ENCODE measurements around the gene SPESP1. TPM values are rescaled to one million over a fixed set of nuclear protein-coding genes. Genes with fewer than 3 reads are reported as not detected.

Gene SPESP1
- polyA plus RNA-seq, 2 of the 4 experiments (the other 2 are of a cell fraction), result not detected

DNA sequence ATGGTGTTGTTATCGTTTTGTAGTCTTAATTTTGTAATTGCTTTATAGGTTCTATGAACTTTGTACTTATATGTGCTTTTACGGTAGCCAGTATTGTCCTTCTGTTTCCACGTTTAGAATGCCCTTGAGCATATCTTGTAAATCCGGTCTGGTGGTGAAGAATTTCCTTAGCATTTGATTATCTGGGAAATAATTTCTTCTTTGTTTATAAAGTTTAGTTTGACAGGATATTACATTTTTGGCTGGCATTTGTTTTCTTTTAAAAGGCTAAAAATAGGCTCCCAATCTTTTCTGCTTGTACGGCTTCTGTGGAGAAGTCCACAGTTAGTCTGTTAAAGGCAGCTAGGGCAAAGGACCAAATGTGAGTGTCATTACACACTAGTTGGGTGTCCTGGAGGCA lies 36.7 kb downstream of the SPESP1 start:
- WGBS (ENCODE audit: missing lambda C conversion rate), result 16% methylated on average over 5 of the region's 5 CpGs
- no peaks in the 10 kb centered on the region for H3K4me1 ChIP-seq
- FAIRE-seq (peak; percentile 23), ATAC-seq (no peak), DNase-seq (ENCODE audit: low read depth in 1 of 2, low spot score in 1 of 2) (no peak)
- ChIA-PET CTCF (interaction anchor here (0.7 to 1.1 kb wide), 2 partner anchors 14 to 91 kb away, joined by 3 read pairs; no protein-coding TSS in a partner anchor), POLR2A (no interaction called here)
- H3K9me3 ChIP-seq, result peaks cover 25% of the 10 kb centered on the region
- no peak overlapping the region for H3K4me2 ChIP-seq
- no peak overlapping the region for H3K27ac ChIP-seq
- TF ChIP-seq PBX3 (IDR thresholded peaks at IDR 0.05), result no peak
- no peak for TF ChIP-seq ZC3H11A (IDR thresholded peaks at IDR 0.05)
- TF ChIP-seq NFE2L2 (conservative IDR thresholded peaks at IDR 0.05; ENCODE audit: low read length), result no peak
- no peak for TF ChIP-seq GATA3 (IDR thresholded peaks at IDR 0.05; ENCODE audit: borderline replicate concordance)
- TF ChIP-seq HES2 (IDR thresholded peaks at IDR 0.05), result no peak
- TF ChIP-seq HEYL (CRISPR knock-in tag; IDR thresholded peaks at IDR 0.05), result no peak
- no peak for TF ChIP-seq EHF (CRISPR knock-in tag; IDR thresholded peaks at IDR 0.05)
- TF ChIP-seq POLR2A (IDR thresholded peaks at IDR 0.05; ENCODE audit: low read length), result no peak
- no peak overlapping the region for H3K4me3 ChIP-seq

DNA sequence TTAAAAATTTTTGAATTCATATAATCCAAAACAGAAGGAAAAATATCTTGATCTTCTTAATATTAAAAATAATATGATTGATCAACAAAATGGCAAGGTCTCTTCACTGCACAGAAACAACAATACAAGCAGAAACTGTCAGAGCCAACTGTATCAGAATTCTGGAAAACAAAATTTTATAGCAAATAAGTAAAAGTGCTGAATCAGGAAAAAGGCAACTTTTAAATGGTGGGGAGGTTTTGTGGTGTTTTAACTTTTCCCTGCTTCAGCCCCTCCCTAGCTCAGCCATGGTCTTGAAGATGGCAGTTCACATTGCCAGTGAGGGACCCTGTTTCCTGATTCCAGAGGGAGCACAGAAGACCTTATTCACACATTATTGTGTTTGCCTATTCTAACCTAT lies 37.6 kb downstream of the SPESP1 start:
- Histone ChIP-seq H3K9me3 (peaks cover 25% of the 10 kb centered on the region), H3K4me3 (no peak overlapping the region), H3K4me1 (no peaks in the 10 kb centered on the region), H3K27ac (no peak overlapping the region), H3K4me2 (no peak overlapping the region)
- ATAC-seq (no peak), DNase-seq (ENCODE audit: low read depth in 1 of 2, low spot score in 1 of 2) (no peak), FAIRE-seq (no peak)
- ChIA-PET POLR2A (no interaction called here), CTCF (interaction anchor here (0.7 to 1.1 kb wide), 2 partner anchors 13 to 92 kb away, joined by 3 read pairs; no protein-coding TSS in a partner anchor)
- peak; percentile 92 for TF ChIP-seq MAFK (IDR thresholded peaks at IDR 0.05; ENCODE audit: partially characterized antibody)
- no peak for TF ChIP-seq GATA3 (IDR thresholded peaks at IDR 0.05; ENCODE audit: borderline replicate concordance)

DNA sequence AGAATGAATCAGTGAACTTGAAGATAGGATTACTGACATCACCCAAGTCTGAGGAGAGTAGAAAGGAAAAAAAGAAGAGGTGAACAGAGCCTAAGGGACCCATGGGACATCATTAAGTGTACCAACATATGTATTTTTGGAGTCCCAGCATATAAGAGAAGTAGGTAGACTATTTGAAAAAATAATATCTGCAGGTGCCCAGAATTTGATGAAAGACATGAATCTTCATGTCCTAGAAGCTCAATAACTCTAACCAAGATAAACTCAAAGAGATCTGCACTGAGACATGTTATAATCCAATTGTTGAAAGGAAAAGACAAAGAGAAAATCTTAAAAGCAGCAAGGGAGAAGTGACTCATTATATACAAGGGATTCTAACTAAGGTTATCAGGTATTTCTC lies 39.0 kb downstream of the SPESP1 start:
- TF ChIP-seq MYC (IDR thresholded peaks at IDR 0.05; ENCODE audit: borderline replicate concordance, low read length) (no peak), JUNB (IDR thresholded peaks at IDR 0.05) (no peak), FOSL2 (IDR thresholded peaks at IDR 0.05) (no peak), FOSL2 (CRISPR knock-in tag; IDR thresholded peaks at IDR 0.05) (no peak), E2F6 (IDR thresholded peaks at IDR 0.05; ENCODE audit: borderline replicate concordance, low read depth) (no peak), ZFP36 (IDR thresholded peaks at IDR 0.05; ENCODE audit: borderline replicate concordance, partially characterized antibody) (no peak)
- TF ChIP-seq, protein P1, sequence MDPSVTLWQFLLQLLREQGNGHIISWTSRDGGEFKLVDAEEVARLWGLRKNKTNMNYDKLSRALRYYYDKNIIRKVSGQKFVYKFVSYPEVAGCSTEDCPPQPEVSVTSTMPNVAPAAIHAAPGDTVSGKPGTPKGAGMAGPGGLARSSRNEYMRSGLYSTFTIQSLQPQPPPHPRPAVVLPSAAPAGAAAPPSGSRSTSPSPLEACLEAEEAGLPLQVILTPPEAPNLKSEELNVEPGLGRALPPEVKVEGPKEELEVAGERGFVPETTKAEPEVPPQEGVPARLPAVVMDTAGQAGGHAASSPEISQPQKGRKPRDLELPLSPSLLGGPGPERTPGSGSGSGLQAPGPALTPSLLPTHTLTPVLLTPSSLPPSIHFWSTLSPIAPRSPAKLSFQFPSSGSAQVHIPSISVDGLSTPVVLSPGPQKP (IDR thresholded peaks at IDR 0.05; ENCODE audit: low read depth, low read length), result no peak
- TF ChIP-seq, protein P2, sequence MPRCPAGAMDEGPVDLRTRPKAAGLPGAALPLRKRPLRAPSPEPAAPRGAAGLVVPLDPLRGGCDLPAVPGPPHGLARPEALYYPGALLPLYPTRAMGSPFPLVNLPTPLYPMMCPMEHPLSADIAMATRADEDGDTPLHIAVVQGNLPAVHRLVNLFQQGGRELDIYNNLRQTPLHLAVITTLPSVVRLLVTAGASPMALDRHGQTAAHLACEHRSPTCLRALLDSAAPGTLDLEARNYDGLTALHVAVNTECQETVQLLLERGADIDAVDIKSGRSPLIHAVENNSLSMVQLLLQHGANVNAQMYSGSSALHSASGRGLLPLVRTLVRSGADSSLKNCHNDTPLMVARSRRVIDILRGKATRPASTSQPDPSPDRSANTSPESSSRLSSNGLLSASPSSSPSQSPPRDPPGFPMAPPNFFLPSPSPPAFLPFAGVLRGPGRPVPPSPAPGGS (IDR thresholded peaks at IDR 0.05), result no peak
- ChIA-PET CTCF (interaction anchor here (0.6 kb wide), 1 partner anchor 1716 kb away, joined by 3 read pairs; no protein-coding TSS in a partner anchor), POLR2A (no interaction called here)
- Histone ChIP-seq H3K4me1 (no peaks in the 10 kb centered on the region), H3K4me2 (no peak overlapping the region), H3K4me3 (no peak overlapping the region), H3K27ac (no peak overlapping the region), H3K9me3 (peaks cover 25% of the 10 kb centered on the region)
- no peak for ATAC-seq
- DNase-seq (ENCODE audit: low read depth in 1 of 2, low spot score in 1 of 2), result no peak
- FAIRE-seq, result no peak

Measured in A549 (cell line).